ENCODE measurements around the gene FAAP20.

The FAAP20 gene, protein sequence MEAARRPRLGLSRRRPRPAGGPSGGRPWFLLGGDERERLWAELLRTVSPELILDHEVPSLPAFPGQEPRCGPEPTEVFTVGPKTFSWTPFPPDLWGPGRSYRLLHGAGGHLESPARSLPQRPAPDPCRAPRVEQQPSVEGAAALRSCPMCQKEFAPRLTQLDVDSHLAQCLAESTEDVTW

DNA sequence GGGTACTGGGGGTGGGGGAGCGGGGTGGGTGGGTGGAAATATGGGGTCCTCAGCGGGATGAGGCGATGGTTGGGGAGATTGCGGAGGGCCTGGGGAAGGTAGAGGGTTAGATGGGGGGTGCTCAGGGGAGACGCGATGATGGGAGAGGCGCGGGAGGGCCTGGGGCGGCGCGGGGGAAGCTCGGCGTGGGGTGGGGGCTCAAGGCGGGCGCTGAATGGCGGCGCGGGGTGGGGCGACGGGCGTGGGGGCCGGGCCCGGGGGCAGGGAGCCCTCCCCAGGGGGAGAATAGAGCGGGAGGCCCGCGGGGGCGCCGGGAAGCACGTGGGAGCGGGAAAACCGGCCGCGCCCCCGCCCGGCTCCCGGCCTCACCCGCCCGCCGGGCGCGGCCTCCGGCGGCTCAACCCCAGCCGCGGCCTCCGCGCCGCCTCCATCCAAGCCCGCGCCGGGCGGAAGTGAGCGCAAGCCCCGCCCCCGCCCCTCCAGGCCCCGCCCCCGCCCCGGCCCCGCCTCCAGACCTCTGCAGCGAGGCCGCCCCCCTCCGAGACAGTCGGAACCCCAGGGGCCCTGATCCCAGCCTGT, at the start of gene FAAP20:
TSS of gene FAAP20 (minus strand) at position 454 of the 579 bp plus-strand sequence. CDS start at position 431, 23 bp downstream.
- no peaks in the 10 kb centered on the region for H3K9me3 Mint-ChIP-seq
- TF ChIP-seq, protein P1, sequence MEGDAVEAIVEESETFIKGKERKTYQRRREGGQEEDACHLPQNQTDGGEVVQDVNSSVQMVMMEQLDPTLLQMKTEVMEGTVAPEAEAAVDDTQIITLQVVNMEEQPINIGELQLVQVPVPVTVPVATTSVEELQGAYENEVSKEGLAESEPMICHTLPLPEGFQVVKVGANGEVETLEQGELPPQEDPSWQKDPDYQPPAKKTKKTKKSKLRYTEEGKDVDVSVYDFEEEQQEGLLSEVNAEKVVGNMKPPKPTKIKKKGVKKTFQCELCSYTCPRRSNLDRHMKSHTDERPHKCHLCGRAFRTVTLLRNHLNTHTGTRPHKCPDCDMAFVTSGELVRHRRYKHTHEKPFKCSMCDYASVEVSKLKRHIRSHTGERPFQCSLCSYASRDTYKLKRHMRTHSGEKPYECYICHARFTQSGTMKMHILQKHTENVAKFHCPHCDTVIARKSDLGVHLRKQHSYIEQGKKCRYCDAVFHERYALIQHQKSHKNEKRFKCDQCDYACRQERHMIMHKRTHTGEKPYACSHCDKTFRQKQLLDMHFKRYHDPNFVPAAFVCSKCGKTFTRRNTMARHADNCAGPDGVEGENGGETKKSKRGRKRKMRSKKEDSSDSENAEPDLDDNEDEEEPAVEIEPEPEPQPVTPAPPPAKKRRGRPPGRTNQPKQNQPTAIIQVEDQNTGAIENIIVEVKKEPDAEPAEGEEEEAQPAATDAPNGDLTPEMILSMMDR (IDR thresholded peaks at IDR 0.05; ENCODE audit: unreplicated experiment in 3 of 3), result no peak
- H3K27me3 Mint-ChIP-seq (ENCODE audit: low read depth), result no peaks in the 10 kb centered on the region
- peak within 1 kb of the TSS; percentile 90 to 91 (median 91) for H3K4me3 Mint-ChIP-seq
- peaks cover 26% of the 10 kb centered on the region for H3K4me1 Mint-ChIP-seq
- H3K36me3 Mint-ChIP-seq (ENCODE audit: low read depth), result peaks cover 3% of the 10 kb centered on the region
- peak within 1 kb of the TSS; percentile 83 to 95 (median 94) for H3K27ac Mint-ChIP-seq

DNA sequence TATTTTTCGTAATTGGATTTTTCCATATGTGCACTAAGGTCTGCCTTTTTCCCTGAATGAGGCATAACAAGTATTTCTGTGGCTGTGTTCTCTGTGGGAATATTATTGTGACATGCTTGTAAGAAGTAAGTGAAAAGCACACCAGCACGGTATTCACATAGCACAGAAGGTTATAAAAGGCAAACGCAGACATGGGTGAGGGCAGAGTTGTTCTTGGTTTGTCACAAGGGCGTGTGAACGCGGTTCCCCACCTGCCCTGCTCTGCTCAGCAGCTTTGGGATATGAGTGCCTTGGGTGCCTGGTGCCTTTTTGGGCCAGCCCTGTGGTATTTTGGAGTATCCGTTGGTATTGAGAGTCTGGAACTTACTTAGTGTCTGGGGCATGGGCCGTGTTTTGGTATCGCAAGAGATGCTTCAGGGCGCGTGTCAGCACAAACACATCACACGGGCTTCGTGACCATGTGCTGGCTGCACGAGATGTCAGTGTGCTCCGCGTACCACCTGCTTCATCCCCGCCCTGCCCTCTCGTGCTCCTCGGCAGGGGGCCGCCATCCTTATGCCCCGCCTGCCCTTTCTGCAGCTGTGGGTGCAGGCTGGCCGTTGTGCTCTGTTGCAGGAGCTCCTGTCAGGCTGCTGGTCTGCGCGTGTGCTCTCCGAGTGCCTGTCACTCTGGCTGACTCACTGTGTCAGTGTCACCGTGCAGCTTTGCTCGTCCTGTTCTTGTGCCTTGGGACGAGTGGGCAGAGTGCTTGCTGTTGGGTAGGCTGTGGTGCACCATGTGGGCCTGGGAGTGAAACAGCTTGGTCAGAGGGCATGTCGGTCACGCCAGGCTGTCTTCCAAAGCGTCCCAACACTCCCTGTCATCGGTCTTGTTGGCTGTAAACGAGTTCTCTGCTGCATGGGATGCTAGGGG, 48.5 kb upstream of the FAAP20 start:
- TF ChIP-seq, protein P1 (IDR thresholded peaks at IDR 0.05; ENCODE audit: unreplicated experiment in 3 of 3), result no peak
- Mint-ChIP-seq H3K4me1 (peaks cover 58% of the 10 kb centered on the region), H3K36me3 (ENCODE audit: low read depth) (peaks cover 7% of the 10 kb centered on the region), H3K4me3 (no peak overlapping the region), H3K27me3 (ENCODE audit: low read depth) (no peaks in the 10 kb centered on the region), H3K27ac (peak overlapping the region; percentile 8 to 68 (median 9)), H3K9me3 (no peaks in the 10 kb centered on the region)

DNA sequence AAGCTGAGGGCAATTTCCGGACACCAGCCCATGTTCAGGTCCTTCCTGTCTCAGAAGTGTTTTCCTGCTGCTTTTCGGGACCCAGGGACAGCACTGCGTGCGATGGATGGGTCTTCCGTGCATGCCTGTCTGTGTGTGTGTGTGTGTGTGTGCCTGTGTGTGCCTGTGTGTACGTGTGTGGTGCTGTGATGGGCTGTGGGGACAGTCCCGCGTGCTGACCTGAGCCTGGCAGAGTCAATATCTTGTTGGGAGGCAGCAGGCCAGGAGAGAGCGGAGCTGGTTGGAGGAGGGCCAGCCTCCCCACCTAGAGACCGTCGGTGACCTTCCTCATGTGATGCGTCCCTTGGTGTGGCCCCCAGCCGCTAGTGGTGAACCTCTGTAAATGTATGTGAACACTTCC, 47.2 kb upstream of the FAAP20 start:
- H3K4me3 Mint-ChIP-seq, result no peak overlapping the region
- H3K27me3 Mint-ChIP-seq (ENCODE audit: low read depth), result no peaks in the 10 kb centered on the region
- TF ChIP-seq, protein P1 (IDR thresholded peaks at IDR 0.05; ENCODE audit: unreplicated experiment in 3 of 3), result no peak
- peak overlapping the region; percentile 8 to 74 (median 33) for H3K27ac Mint-ChIP-seq
- H3K9me3 Mint-ChIP-seq, result no peaks in the 10 kb centered on the region
- peaks cover 7% of the 10 kb centered on the region for H3K36me3 Mint-ChIP-seq (ENCODE audit: low read depth)
- H3K4me1 Mint-ChIP-seq, result peaks cover 66% of the 10 kb centered on the region

DNA sequence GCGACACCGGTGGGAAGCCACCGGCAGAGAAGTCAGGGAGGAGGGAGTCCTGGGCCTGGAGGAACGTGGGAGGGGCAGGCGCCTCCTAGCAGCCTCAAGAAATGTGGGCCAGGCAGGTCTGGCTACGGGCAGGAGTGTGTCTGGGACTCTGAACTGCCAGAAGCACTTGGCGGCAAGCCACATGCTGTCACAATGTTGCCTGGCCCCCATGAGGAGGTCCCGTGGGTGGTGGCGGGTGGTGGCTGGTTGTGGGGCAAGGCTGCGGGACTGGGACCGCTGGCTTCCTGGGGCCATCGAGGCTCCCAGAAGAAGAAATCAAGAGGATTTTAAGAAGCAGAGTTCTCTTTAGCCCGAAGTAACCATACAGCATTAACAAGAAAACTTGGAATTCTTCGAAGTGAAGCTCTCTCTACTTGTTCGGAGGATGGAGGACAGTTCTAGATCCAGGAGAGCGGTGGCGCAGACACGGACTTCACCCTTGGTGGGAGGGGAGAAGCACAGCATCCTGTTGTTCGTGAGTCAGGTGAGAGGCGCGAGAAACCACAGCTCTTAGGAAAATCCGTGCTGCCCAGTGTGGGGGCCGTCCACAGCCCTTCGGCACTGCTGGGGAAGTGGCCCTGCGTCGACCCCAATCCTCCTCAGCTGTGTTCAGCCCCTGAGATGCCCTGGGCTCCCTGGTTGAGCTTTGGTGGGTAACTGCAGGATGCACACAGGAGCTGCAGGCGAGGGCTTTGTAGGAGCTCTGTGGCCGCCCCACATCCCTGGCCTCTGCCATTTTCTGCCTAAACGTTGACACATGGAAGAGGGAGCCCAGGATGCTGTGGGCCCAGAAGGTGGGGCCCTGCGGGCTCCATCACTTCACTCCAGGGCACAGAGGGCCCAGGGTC, 45.9 kb upstream of the FAAP20 start:
- Mint-ChIP-seq H3K36me3 (ENCODE audit: low read depth) (peaks cover 7% of the 10 kb centered on the region), H3K4me3 (peak overlapping the region in 1 of 3 experiments; percentile 22)

More for the DNA sequence above, 45.9 kb upstream of the FAAP20 start:
- TF ChIP-seq, protein P1 (IDR thresholded peaks at IDR 0.05; ENCODE audit: unreplicated experiment in 3 of 3), result no peak
- Mint-ChIP-seq H3K4me1 (peaks cover 70% of the 10 kb centered on the region), H3K27ac (peak overlapping the region; percentile 85 to 89 (median 87)), H3K9me3 (no peaks in the 10 kb centered on the region), H3K27me3 (ENCODE audit: low read depth) (no peaks in the 10 kb centered on the region)

All from nephron (organoid).